ENCODE measurements around the gene METTL4.

The METTL4 gene

DNA sequence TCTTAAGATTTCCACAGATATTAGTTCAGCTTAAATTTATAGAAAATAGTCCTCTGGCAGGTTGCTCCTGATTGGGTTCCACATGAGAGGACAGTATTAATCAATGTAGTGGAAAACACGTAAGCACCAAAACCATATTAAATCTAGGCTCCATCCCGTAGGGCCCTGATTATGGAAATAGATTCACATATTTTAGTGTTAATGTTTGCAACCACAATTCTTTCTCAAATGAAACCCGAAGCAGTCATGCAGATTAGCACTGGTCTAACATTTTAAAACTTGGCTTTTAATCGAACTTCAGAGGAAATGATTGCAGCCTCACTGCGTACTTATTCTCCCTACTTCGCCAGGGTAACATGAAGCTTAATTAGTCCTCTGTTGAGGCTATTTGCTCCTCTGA is 60.9 kb downstream of the METTL4 start:
- H2AFZ ChIP-seq (ENCODE audit: low read length): no peak overlapping the region
- H3F3A ChIP-seq (ENCODE audit: insufficient read depth, low read length): no peaks in the 10 kb centered on the region
- H3K9ac ChIP-seq (ENCODE audit: low read length): no peak overlapping the region
- H3K4me3 ChIP-seq (ENCODE audit: low read length): no peak overlapping the region
- H3K9me2 ChIP-seq (replicated peaks; ENCODE audit: insufficient read depth, low read length): no peaks in the 10 kb centered on the region
- H3K9me3 ChIP-seq (replicated peaks; ENCODE audit: insufficient read depth, low read length): no peaks in the 10 kb centered on the region
- no peaks in the 10 kb centered on the region for H3K79me2 ChIP-seq (ENCODE audit: low read length)
- TF ChIP-seq EZH2 (optimal IDR thresholded peaks at IDR 0.05; ENCODE audit: low read depth, low read length) (no peak), EZH2phosphoT487 (IDR thresholded peaks at IDR 0.05; ENCODE audit: low read length) (no peak)
- TF ChIP-seq, protein P1, sequence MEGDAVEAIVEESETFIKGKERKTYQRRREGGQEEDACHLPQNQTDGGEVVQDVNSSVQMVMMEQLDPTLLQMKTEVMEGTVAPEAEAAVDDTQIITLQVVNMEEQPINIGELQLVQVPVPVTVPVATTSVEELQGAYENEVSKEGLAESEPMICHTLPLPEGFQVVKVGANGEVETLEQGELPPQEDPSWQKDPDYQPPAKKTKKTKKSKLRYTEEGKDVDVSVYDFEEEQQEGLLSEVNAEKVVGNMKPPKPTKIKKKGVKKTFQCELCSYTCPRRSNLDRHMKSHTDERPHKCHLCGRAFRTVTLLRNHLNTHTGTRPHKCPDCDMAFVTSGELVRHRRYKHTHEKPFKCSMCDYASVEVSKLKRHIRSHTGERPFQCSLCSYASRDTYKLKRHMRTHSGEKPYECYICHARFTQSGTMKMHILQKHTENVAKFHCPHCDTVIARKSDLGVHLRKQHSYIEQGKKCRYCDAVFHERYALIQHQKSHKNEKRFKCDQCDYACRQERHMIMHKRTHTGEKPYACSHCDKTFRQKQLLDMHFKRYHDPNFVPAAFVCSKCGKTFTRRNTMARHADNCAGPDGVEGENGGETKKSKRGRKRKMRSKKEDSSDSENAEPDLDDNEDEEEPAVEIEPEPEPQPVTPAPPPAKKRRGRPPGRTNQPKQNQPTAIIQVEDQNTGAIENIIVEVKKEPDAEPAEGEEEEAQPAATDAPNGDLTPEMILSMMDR (IDR thresholded peaks at IDR 0.05; ENCODE audit: low read length): no peak
- H3K27ac ChIP-seq (ENCODE audit: low read length): no peak overlapping the region
- no peaks in the 10 kb centered on the region for H3K4me1 ChIP-seq (ENCODE audit: low read length)
- H3K4me2 ChIP-seq (ENCODE audit: low read depth, low read length): no peak overlapping the region
- no peaks in the 10 kb centered on the region for H3K27me3 ChIP-seq (replicated peaks; ENCODE audit: insufficient read depth, low read length)
- H4K20me1 ChIP-seq (ENCODE audit: insufficient read depth, low read length): no peaks in the 10 kb centered on the region
- DNase-seq: no peak
- no peaks in the 10 kb centered on the region for H3K36me3 ChIP-seq (replicated peaks; ENCODE audit: insufficient read depth, low read length)

DNA sequence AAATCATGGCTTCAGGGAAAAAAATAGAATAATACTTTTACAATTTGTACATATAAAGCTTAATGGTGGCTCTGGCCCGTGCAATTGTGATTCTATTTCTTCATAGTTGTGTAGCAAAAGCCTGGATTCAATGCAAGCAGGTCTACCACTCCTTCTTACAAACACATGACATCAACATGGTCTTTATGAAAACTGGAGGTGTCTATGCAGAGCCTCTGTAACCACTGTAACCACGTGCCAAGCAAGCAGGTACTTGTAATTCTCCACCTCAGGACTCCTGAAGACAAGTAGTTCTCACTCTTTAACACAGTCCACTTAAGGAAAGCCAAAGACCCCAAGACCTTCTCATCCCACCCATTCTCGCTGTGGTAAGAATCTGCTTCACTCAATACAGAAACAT is 62.6 kb downstream of the METTL4 start:
- no peaks in the 10 kb centered on the region for H3K79me2 ChIP-seq (ENCODE audit: low read length)
- no peaks in the 10 kb centered on the region for H3K9me3 ChIP-seq (replicated peaks; ENCODE audit: insufficient read depth, low read length)
- H2AFZ ChIP-seq (ENCODE audit: low read length): no peak overlapping the region
- no peak overlapping the region for H3K9ac ChIP-seq (ENCODE audit: low read length)
- no peaks in the 10 kb centered on the region for H3K36me3 ChIP-seq (replicated peaks; ENCODE audit: insufficient read depth, low read length)
- no peaks in the 10 kb centered on the region for H3K27me3 ChIP-seq (replicated peaks; ENCODE audit: insufficient read depth, low read length)
- H3K27ac ChIP-seq (ENCODE audit: low read length): no peak overlapping the region
- TF ChIP-seq, protein P1 (IDR thresholded peaks at IDR 0.05; ENCODE audit: low read length): no peak
- TF ChIP-seq EZH2 (optimal IDR thresholded peaks at IDR 0.05; ENCODE audit: low read depth, low read length): no peak
- TF ChIP-seq EZH2phosphoT487 (IDR thresholded peaks at IDR 0.05; ENCODE audit: low read length): no peak
- H3K4me2 ChIP-seq (ENCODE audit: low read depth, low read length): no peak overlapping the region
- no peaks in the 10 kb centered on the region for H3K9me2 ChIP-seq (replicated peaks; ENCODE audit: insufficient read depth, low read length)
- H3F3A ChIP-seq (ENCODE audit: insufficient read depth, low read length): no peaks in the 10 kb centered on the region
- H3K4me1 ChIP-seq (ENCODE audit: low read length): no peaks in the 10 kb centered on the region
- H4K20me1 ChIP-seq (ENCODE audit: insufficient read depth, low read length): no peaks in the 10 kb centered on the region
- no peak overlapping the region for H3K4me3 ChIP-seq (ENCODE audit: low read length)
- no peak for DNase-seq

DNA sequence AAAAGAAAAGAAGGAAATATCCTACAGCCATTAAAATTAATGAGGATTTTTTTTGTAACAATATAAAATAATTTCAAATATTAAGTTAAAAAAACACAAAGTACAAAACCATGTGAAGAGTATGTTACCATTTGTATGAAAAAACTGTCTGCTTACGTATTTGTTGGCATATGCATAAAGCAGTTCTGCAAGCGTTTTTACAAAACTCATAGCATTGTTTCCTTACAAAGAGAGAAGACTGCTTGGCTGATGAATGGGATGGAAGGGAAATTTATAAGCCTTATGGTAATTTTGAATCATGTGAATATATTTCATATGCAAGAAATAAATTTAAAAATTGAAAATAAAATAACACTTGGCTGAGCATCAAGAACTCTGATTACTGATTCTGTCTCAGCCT is 63.1 kb downstream of the METTL4 start:
- H2AFZ ChIP-seq (ENCODE audit: low read length): no peak overlapping the region
- no peak for TF ChIP-seq EZH2phosphoT487 (IDR thresholded peaks at IDR 0.05; ENCODE audit: low read length)
- TF ChIP-seq EZH2 (optimal IDR thresholded peaks at IDR 0.05; ENCODE audit: low read depth, low read length): no peak
- TF ChIP-seq, protein P1 (IDR thresholded peaks at IDR 0.05; ENCODE audit: low read length): no peak
- H3K79me2 ChIP-seq (ENCODE audit: low read length): no peaks in the 10 kb centered on the region

More for the DNA sequence above, 63.1 kb downstream of the METTL4 start:
- no peak overlapping the region for H3K4me3 ChIP-seq (ENCODE audit: low read length)
- H3K27ac ChIP-seq (ENCODE audit: low read length): no peak overlapping the region
- H3K27me3 ChIP-seq (replicated peaks; ENCODE audit: insufficient read depth, low read length): no peaks in the 10 kb centered on the region
- H3K9me2 ChIP-seq (replicated peaks; ENCODE audit: insufficient read depth, low read length): no peaks in the 10 kb centered on the region
- no peaks in the 10 kb centered on the region for H3K4me1 ChIP-seq (ENCODE audit: low read length)
- H3K36me3 ChIP-seq (replicated peaks; ENCODE audit: insufficient read depth, low read length): no peaks in the 10 kb centered on the region
- no peak overlapping the region for H3K9ac ChIP-seq (ENCODE audit: low read length)
- no peaks in the 10 kb centered on the region for H3F3A ChIP-seq (ENCODE audit: insufficient read depth, low read length)
- no peak for DNase-seq
- no peak overlapping the region for H3K4me2 ChIP-seq (ENCODE audit: low read depth, low read length)
- H4K20me1 ChIP-seq (ENCODE audit: insufficient read depth, low read length): no peaks in the 10 kb centered on the region
- no peaks in the 10 kb centered on the region for H3K9me3 ChIP-seq (replicated peaks; ENCODE audit: insufficient read depth, low read length)
